ENCODE measurements around the gene DENND4C.

DENND4C gene

DNA sequence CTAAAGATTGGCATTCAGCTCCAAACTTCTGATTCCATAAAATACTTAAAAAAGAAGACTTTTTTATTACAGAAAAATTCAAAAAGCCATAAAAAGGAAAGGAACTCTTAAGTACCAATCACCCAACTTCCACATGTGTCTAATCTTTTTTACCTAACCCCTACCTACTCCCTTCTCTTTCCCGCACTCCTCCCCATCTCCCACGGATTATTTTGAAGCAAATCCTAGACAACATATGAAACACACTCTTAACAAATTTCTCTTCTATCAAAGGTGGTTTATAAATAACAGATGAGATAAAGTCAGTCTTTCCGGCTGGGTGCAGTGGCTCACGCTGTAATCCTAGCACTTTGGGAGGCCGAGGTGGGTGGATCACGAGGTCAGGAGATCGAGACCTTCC lies 5.9 kb upstream of the DENND4C start:
- FAIRE-seq (no peak), DNase-seq (ENCODE audit: insufficient read length, low spot score) (no peak)
- TF ChIP-seq, protein P1, sequence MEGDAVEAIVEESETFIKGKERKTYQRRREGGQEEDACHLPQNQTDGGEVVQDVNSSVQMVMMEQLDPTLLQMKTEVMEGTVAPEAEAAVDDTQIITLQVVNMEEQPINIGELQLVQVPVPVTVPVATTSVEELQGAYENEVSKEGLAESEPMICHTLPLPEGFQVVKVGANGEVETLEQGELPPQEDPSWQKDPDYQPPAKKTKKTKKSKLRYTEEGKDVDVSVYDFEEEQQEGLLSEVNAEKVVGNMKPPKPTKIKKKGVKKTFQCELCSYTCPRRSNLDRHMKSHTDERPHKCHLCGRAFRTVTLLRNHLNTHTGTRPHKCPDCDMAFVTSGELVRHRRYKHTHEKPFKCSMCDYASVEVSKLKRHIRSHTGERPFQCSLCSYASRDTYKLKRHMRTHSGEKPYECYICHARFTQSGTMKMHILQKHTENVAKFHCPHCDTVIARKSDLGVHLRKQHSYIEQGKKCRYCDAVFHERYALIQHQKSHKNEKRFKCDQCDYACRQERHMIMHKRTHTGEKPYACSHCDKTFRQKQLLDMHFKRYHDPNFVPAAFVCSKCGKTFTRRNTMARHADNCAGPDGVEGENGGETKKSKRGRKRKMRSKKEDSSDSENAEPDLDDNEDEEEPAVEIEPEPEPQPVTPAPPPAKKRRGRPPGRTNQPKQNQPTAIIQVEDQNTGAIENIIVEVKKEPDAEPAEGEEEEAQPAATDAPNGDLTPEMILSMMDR (IDR thresholded peaks at IDR 0.05; ENCODE audit: insufficient read depth, missing control alignments) = no peak

DNA sequence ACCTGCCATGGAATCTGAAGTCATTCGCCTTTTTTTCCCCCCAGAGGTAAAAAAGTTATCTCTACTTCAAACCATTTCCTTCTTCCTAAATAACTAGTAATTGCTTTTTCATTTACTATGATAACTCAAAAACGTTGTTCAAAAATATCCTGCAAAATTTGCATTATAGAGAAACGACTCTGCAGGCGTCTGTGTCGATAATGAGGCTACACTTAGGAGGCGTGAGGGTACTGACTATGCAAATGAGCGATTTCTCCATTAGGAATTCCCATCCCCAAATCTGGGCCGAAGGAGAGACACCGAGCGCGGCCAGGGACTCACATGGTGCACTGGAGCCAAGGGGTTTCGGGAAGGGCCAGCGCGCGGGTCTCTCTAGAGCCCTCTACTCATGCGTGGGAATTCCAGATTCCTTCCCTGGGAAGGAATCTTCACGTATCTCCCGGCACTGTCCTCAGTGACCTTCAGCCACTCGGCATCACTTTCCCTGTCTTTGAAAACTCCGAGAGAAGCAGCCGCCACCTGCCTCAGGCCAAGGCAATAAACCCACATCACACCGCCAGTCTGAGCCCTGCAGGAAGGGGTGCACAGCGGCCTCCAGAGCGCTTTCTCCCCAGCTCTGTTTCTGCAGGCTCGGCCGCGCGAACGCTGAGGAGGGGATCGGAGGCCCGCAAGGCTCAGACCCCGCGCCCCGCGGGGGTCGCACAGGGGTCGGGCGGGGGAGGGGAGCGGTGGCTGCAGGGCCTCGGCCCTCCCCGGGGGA lies 718 bp upstream of the DENND4C start:
- DNase-seq (ENCODE audit: insufficient read length, low spot score) (no peak), FAIRE-seq (no peak)
- TF ChIP-seq, protein P1 (IDR thresholded peaks at IDR 0.05; ENCODE audit: insufficient read depth, missing control alignments) = no peak

DNA sequence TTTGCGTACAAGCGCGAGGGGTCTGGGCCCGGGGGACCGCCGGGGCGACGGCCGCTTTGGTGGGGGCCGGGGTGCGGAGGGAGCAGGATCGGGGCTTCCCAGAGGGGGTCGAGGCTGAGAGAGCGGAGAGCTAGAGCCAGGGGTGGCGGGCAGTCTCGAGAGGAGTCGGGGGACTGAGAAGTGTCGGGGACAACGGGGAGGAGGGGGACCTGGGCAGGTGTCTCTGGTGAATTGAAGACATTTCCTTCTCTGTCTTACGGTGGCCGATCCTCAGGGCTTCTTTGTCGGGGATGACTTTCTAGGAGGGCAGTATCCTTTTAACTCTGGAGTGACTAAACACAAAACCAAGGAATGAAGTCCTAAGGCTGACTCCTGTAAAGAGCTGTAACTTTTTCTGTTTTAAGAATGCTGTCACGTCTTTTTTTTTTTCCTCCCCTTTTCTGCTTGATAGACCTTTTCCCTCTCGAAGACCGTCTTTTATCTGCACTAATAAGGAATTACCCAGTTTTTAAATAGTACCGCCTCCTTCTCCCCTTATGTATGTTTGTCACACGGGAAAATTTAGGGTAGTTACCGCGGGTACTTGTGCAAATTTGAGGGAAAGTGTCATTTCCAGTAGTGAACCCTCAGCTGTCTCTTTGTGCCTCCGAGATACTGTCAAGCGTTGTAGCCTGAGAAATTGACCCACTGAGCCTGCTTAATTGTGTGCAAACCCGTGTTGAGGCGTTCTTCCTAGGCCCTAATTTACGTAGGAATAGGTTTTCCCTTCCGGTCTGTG lies 822 bp downstream of the DENND4C start:
- TF ChIP-seq, protein P1 (IDR thresholded peaks at IDR 0.05; ENCODE audit: insufficient read depth, missing control alignments) = no peak
- no peak for DNase-seq (ENCODE audit: insufficient read length, low spot score)
- no peak for FAIRE-seq

DNA sequence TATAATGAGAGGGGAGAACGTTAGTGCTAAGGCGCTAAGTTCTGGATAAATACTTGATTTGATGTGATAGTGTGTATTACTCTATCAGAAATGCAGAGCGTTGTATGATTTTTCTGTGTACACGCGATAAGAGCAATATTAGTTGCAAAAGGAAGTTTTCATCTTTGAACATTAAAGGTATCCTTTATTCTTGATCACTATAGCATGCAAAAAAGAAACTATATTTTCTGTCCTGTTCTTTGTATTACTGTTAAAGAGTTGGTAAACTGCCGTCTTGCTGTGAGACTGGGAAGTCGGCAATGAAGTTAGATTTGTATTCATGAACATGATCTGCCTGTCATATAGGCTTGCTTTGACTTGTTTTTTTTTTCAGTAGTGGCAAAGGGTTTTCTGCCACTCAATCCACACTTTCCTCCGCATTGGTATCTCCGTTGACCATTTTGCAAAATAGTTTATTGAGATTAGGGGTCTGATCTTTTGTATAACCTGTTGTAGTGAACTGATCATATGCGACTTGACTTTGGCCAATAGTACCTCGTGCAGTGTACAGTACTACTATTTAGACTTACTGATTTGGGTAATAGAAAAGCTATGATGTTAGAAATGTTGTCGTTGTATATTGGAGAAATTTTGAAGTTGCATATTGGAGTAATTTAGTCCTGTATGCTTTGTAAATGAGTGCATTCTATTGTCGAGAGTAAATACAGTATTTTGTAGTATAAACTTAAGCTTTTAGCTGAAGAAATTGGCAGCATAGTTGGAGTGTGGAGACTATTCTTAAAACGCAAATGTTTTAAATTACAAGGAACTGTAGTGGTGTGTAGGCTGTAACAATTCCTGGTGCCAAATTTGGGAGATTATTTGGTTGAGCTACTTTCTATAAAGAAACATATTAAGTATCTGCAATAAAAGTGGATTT lies 1.7 kb downstream of the DENND4C start:
- TF ChIP-seq, protein P1 (IDR thresholded peaks at IDR 0.05; ENCODE audit: insufficient read depth, missing control alignments) = no peak
- peak; percentile 56 for FAIRE-seq
- DNase-seq (ENCODE audit: insufficient read length, low spot score) = no peak

DNA sequence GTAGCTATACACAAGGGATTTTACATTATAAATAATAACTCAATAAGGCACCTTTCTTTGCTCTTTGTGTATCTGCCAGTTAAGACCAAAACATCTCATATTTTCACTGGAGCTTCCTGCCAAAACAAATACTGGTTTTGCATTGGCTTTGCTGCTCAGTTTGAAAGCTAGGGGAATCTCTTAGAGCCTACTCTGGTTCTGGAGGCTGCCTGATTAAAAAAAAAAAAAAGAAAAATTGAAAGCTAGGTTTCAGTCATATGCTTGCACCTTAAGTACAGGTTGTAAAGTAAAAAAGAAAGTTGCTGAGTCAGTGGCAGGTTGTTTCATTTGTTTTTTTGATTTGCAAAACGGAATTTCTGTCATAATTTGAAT lies 2.3 kb downstream of the DENND4C start:
- DNase-seq (ENCODE audit: insufficient read length, low spot score) (no peak), FAIRE-seq (no peak)
- TF ChIP-seq, protein P1 (IDR thresholded peaks at IDR 0.05; ENCODE audit: insufficient read depth, missing control alignments) = no peak

DNA sequence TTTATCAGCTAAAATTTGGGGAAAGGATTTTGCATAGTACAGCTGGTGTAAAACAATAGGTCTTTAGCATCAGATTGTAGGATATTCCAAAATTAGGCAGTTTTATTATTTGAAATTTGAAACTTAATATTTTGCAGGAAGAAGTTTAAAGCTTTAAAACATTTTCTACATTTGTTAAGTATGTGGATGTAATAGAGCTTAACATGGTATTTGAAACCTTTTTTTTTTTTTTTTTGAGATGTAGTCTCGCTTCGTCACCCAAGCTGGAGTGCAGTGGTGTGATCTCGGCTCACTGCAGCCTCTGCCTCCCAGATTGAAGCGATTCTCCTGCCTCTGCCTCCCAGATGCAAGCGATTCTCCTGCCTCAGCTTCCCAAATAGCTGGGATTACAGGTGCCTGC lies 2.9 kb downstream of the DENND4C start:
- TF ChIP-seq, protein P1 (IDR thresholded peaks at IDR 0.05; ENCODE audit: insufficient read depth, missing control alignments) = no peak
- no peak for FAIRE-seq
- no peak for DNase-seq (ENCODE audit: insufficient read length, low spot score)

All from D721Med (cell line).